Endothelial cell of hepatic sinusoid (primary cell): ENCODE measurements around the gene THSD7A.

Experiments used
- in situ Hi-C: cut with HindIII; loops from 2 replicates; pipeline ENCODE4 v1.10.0; 2017; ENCODE audit warnings: low sequenced_read_pairs

THSD7A gene

DNA sequence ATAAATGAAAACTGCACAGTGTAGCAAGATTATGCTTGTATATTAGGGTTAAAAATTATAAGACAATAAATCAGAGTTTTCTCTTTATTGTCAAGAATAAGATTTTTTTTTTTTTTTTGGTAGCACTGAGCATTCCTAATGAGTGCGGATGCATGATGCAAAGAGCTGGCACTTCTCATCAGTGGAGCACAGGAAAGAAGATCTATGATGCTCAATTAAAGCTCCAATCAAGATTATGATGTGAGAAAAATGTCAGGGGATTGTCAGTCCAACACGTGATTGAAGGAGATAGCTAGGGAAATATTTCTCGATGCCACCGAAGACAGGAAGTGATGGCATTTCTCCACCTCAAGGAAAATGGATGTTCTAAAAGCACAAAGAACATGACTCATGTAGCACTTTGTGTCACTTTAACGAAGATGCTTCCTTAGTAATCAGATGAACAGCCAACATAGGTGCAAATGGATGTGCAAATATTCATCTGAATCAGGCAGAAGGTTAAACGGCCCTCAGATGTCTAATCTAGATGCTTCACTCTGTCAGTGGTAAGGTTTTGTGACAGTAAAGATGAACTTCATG is 240.9 kb downstream of the THSD7A start:
- in situ Hi-C loops: no loop called here

GRCh38 chr7:11589251-11589650 is 242.7 kb downstream of the THSD7A start:
- in situ Hi-C loops: no loop called here

DNA sequence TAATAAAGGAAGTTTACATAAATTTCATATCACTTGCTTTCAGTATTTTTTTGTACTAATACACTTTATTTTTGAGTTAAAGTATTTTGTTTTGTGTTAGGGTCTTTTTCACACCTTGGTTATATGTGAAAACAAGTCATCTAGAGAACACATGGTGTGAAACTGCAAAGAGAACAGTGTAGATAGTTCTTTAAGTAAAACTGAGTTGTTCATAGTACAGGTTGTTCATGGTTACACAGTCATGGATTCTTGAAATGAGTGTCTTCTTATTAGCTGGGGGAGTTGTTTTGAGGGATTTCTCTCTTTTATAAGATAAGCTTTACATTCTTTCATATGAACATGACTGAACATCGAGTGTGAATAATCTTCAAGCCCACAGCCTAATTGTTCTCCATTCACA is 244.2 kb downstream of the THSD7A start:
- in situ Hi-C loops: no loop called here

- in situ Hi-C loops: no loop called here
These were observed 244.9 kb downstream of the THSD7A start for GRCh38 chr7:11587048-11587447.

GRCh38 chr7:11584406-11585031 is 247.5 kb downstream of the THSD7A start:
- in situ Hi-C loops: no loop called here

DNA sequence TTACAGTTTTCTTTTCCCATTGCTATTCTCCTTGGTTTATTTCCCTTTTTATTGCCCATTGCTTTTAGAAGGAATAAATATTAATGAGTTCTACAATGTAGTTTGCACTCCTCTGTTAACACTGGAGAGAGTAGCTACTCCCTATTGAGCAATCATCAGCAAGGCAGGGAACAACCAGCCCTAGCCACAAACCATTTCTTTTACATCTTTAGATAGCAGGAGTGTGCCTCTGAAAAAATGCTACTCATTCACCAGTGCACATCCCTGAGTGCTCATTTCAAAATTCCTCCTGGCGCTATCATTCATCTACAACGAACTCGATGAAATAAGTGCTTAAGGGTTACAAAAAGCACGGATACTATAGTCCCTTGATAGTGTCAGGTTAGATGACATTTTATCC is 252.9 kb downstream of the THSD7A start:
- in situ Hi-C loops: no loop called here

DNA sequence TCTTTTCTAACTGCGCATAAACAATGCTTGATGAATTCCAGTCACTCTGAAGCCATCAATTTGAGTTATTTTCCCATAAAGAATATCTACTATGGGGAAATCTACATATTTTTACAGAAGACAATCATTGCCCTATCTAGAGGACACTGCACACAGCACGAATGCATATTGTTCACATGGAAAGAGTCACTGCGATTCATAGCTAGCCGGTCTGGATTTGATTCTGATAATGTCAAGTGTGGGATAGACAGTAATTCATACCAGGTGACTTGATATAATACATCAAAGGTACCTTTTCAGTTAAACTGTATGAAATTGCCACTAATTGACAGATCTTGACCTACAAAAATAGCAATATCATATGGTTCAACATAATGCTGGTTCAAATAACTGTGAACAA is 255.7 kb downstream of the THSD7A start:
- in situ Hi-C loops: no loop called here

- in situ Hi-C loops: no loop called here
These were observed 258.8 kb downstream of the THSD7A start for GRCh38 chr7:11573128-11573750.

GRCh38 chr7:11570922-11571550 is 261.0 kb downstream of the THSD7A start:
- in situ Hi-C loops: no loop called here

- in situ Hi-C loops: no loop called here
These were observed 261.8 kb downstream of the THSD7A start for GRCh38 chr7:11570205-11570604.

- in situ Hi-C loops: no loop called here
These were observed 264.4 kb downstream of the THSD7A start for GRCh38 chr7:11567571-11567970.

DNA sequence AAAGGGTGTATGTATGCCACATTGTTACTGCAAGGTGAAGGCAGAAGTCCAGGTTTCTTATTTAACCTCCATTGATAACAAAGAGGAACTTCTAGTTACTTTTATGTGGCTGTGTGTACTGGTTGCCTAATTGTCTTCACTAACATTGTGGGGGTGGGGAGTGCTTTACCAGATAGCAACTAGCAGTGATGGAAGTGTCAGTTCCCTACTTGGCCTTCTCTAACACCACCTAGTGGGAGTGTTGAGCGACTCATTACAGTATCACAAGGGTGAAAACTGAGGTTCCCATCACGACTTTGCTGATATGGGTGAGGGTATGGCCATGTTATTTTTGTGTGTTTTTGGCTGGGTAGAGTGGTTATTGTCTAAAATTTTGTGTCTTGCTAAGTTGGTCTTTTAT is 274.4 kb downstream of the THSD7A start:
- in situ Hi-C loops: no loop called here

GRCh38 chr7:11552676-11553296 is 279.2 kb downstream of the THSD7A start:
- in situ Hi-C loops: no loop called here

DNA sequence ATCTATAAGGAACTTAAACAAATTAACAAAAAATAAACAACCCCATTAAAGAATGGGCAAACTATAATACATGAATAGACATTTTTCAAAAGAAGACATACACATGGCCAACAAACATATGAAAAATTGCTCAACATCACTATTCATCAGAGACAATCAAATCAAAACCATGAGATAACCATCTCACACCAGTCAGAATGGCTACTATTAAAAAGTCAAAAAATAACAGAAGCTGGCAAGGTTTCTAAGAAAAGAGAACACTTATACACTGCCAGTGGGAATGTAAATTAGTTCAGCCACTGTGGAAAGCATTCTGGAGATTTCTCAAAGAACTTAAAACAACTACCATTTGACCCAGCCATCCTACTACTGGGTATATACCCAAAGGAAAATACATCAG is 280.5 kb downstream of the THSD7A start:
- in situ Hi-C loops: no loop called here

GRCh38 chr7:11548532-11548931 is 283.5 kb downstream of the THSD7A start:
- in situ Hi-C loops: no loop called here

GRCh38 chr7:11541330-11541729 is 290.7 kb downstream of the THSD7A start:
- in situ Hi-C loops: no loop called here

GRCh38 chr7:11540271-11540761 is 291.7 kb downstream of the THSD7A start:
- in situ Hi-C loops: no loop called here

- in situ Hi-C loops: no loop called here
These were observed 292.1 kb downstream of the THSD7A start for GRCh38 chr7:11539853-11540252.

- in situ Hi-C loops: no loop called here
These were observed 293.2 kb downstream of the THSD7A start for GRCh38 chr7:11538751-11539299.

DNA sequence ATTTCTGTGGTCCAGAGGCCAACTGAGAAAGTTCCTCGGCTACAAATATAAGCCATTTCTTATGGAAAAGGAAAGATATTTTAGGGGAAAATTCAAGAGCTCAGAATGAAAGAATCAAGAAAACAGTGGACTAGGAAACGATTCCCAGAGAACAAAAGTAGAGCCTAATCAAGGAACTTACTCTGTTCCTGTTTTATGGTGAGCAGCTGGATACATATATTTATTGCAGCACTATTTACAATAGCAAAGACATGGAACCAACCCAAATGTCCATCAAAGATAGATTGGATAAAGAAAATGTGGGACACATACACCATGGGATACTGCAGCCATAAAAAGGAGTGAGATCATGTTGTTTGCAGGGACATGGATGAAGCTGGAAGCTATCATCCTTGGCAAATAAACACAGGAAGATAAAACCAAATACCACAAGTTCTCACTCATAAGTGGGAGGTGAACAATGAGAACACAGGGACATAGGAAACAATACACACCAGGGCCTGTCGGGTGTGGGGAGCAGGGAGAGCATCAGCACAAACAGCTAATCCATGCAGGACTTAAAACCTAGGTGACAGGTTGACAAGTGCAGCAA is 298.7 kb downstream of the THSD7A start:
- in situ Hi-C loops: no loop called here

DNA sequence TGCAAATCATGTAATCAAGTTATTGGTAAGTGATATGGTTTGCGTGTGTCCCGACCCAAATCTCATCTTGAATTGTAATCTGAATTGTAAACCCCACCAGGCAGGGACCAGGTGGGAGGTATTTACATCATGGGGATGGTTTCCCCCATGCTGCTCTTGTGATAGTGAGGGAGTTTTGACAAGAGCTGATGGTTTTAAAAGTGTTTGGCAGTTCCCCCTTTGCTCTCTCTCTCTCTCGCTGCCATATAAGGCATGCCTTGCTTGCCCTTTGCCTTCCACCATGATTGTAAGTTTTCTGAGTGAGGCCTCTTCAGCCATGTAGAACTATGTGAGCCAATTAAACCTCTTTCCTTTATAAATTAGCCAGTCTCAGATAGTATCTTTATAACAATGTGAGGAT is 302.6 kb downstream of the THSD7A start:
- in situ Hi-C loops: no loop called here
